ENCODE data around the gene NUP54. TPM values are rescaled to one million over a fixed set of nuclear protein-coding genes. Genes with fewer than 3 reads are reported as not detected.

The NUP54 gene
- total RNA-seq: 50.8 TPM

GRCh38 chr4:76148142-76148865, at the start of gene NUP54:
Gene NUP54, minus strand, starts transcription at chr4:76148397. Its CDS starts 23 bp downstream, at chr4:76148374.
- intact Hi-C loops (cut with DNase I): no loop called here
- DNase-seq (ENCODE audit: low spot score) (peak; percentile 95), ATAC-seq (peak; percentile 100)

GRCh38 chr4:76197031-76197743, 49.0 kb upstream of the NUP54 start:
- no peak for DNase-seq (ENCODE audit: low spot score)
- intact Hi-C loops (cut with DNase I): no loop called here

GRCh38 chr4:76196376-76196775, 48.2 kb upstream of the NUP54 start:
- DNase-seq (ENCODE audit: low spot score): no peak
- intact Hi-C loops (cut with DNase I): no loop called here

More at GRCh38 chr4:76197031-76197743, 49.0 kb upstream of the NUP54 start:
- ATAC-seq: no peak

GRCh38 chr4:76195326-76195725, 47.1 kb upstream of the NUP54 start:
- DNase-seq (ENCODE audit: low spot score): no peak

More at GRCh38 chr4:76196376-76196775, 48.2 kb upstream of the NUP54 start:
- no peak for ATAC-seq

GRCh38 chr4:76194325-76194724, 46.1 kb upstream of the NUP54 start:
- ATAC-seq: no peak
- intact Hi-C loops (cut with DNase I): no loop called here
- no peak for DNase-seq (ENCODE audit: low spot score)

More at GRCh38 chr4:76195326-76195725, 47.1 kb upstream of the NUP54 start:
- ATAC-seq: no peak
- intact Hi-C loops (cut with DNase I): no loop called here

GRCh38 chr4:76192236-76192635, 44.0 kb upstream of the NUP54 start:
- intact Hi-C loops (cut with DNase I): no loop called here
- ATAC-seq: no peak

GRCh38 chr4:76188557-76188956, 40.4 kb upstream of the NUP54 start:
- DNase-seq (ENCODE audit: low spot score) (no peak), ATAC-seq (no peak)
- intact Hi-C loops (cut with DNase I): no loop called here

More at GRCh38 chr4:76192236-76192635, 44.0 kb upstream of the NUP54 start:
- DNase-seq (ENCODE audit: low spot score): no peak

GRCh38 chr4:76188149-76188548, 40.0 kb upstream of the NUP54 start:
- intact Hi-C loops (cut with DNase I): no loop called here
- DNase-seq (ENCODE audit: low spot score) (no peak), ATAC-seq (no peak)

GRCh38 chr4:76187152-76187551, 39.0 kb upstream of the NUP54 start:
- DNase-seq (ENCODE audit: low spot score) (no peak), ATAC-seq (no peak)
- intact Hi-C loops (cut with DNase I): no loop called here

- DNase-seq (ENCODE audit: low spot score) (no peak), ATAC-seq (no peak)
- intact Hi-C loops (cut with DNase I): no loop called here
Measured at GRCh38 chr4:76182463-76182862, 34.3 kb upstream of the NUP54 start.

GRCh38 chr4:76179398-76180318, 31.5 kb upstream of the NUP54 start:
- intact Hi-C loops (cut with DNase I): no loop called here
- ATAC-seq: peak; percentile 89
- DNase-seq (ENCODE audit: low spot score): peak; percentile 92

- no peak for ATAC-seq
- no peak for DNase-seq (ENCODE audit: low spot score)
- intact Hi-C loops (cut with DNase I): no loop called here
Measured at GRCh38 chr4:76178296-76178695, 30.1 kb upstream of the NUP54 start.

GRCh38 chr4:76177709-76178108, 29.5 kb upstream of the NUP54 start:
- no peak for ATAC-seq

GRCh38 chr4:76175336-76175735, 27.1 kb upstream of the NUP54 start:
- DNase-seq (ENCODE audit: low spot score) (no peak), ATAC-seq (no peak)
- intact Hi-C loops (cut with DNase I): no loop called here

More at GRCh38 chr4:76177709-76178108, 29.5 kb upstream of the NUP54 start:
- intact Hi-C loops (cut with DNase I): no loop called here
- no peak for DNase-seq (ENCODE audit: low spot score)

GRCh38 chr4:76174216-76174615, 26.0 kb upstream of the NUP54 start:
- DNase-seq (ENCODE audit: low spot score): no peak
- no peak for ATAC-seq
- intact Hi-C loops (cut with DNase I): no loop called here

GRCh38 chr4:76168688-76169087, 20.5 kb upstream of the NUP54 start:
- ATAC-seq: no peak
- intact Hi-C loops (cut with DNase I): no loop called here
- no peak for DNase-seq (ENCODE audit: low spot score)

- intact Hi-C loops (cut with DNase I): no loop called here
- no peak for ATAC-seq
- no peak for DNase-seq (ENCODE audit: low spot score)
Measured at GRCh38 chr4:76166480-76166879, 18.3 kb upstream of the NUP54 start.

GRCh38 chr4:76160355-76160754, 12.2 kb upstream of the NUP54 start:
- ATAC-seq: no peak
- intact Hi-C loops (cut with DNase I): no loop called here

GRCh38 chr4:76156635-76157034, 8.4 kb upstream of the NUP54 start:
- intact Hi-C loops (cut with DNase I): no loop called here
- no peak for ATAC-seq
- DNase-seq (ENCODE audit: low spot score): no peak

More at GRCh38 chr4:76160355-76160754, 12.2 kb upstream of the NUP54 start:
- DNase-seq (ENCODE audit: low spot score): no peak
